Transverse colon (tissue), 4 donors: Measurements from ENCODE around the gene BCL2L15.

ENCODE experiments used
- EP300 ChIP-seq: sonication (generic); formaldehyde crosslinking; IDR thresholded peaks from one replicate; pipeline ENCODE4 v1.6.1; 2017; ENCODE audit warnings: antibody characterized with exemption, low read depth
- POLR2A ChIP-seq: fragments of 450-650 bp; IDR thresholded peaks from one replicate; pipeline ENCODE4 v1.6.1; 2016; ENCODE audit warnings: antibody characterized with exemption, mild to moderate bottlenecking, moderate library complexity
- POLR2AphosphoS5 ChIP-seq, 3 donors: sonication (generic); formaldehyde crosslinking; IDR thresholded peaks; one replicate each; pipeline ENCODE4 v1.6.1; 2016; ENCODE audit warnings: antibody characterized with exemption in 3 of 3
- TF ChIP-seq, protein P1 (sequence below), 5 experiments: fragments of 200-600 bp in 3 of 5; fragments of 450-650 bp in 2 of 5; sonication (generic) in 3 of 5; IDR thresholded peaks; 1 replicate in 2 of 5; 2 replicates in 3 of 5; pipeline ENCODE4 v1.5.1; 2016 to 2017; ENCODE audit warnings: antibody characterized with exemption in 5 of 5, inconsistent platforms in 3 of 5, mild to moderate bottlenecking in 2 of 5, moderate library complexity in 1 of 5

DNA sequence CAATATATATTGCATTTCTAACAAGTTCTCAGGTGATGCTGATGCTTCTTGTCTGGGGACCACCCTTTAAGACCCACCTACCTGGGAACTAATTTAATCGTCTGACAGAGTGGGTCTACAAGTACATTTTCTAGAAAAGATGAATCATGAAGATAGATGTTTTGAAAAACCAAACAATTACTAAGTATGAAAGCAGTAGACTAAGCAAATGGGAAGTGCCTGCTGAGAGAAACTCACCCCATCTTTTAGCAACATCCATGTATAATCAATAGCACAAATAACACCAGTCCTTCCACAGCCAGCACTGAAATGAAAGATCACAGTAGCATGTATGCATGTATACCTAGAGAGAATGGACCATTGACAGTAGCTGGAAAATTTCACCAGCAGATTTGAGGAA is 33.1 kb downstream of the BCL2L15 start:
- TF ChIP-seq EP300 (no peak), POLR2A (no peak), POLR2AphosphoS5 (IDR thresholded peaks at IDR 0.05) (no peak)
- TF ChIP-seq, protein P1, sequence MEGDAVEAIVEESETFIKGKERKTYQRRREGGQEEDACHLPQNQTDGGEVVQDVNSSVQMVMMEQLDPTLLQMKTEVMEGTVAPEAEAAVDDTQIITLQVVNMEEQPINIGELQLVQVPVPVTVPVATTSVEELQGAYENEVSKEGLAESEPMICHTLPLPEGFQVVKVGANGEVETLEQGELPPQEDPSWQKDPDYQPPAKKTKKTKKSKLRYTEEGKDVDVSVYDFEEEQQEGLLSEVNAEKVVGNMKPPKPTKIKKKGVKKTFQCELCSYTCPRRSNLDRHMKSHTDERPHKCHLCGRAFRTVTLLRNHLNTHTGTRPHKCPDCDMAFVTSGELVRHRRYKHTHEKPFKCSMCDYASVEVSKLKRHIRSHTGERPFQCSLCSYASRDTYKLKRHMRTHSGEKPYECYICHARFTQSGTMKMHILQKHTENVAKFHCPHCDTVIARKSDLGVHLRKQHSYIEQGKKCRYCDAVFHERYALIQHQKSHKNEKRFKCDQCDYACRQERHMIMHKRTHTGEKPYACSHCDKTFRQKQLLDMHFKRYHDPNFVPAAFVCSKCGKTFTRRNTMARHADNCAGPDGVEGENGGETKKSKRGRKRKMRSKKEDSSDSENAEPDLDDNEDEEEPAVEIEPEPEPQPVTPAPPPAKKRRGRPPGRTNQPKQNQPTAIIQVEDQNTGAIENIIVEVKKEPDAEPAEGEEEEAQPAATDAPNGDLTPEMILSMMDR (IDR thresholded peaks at IDR 0.05): no peak
